OCI-LY1 (cell line): Measurements from ENCODE around the gene PODXL2.

Experiments used
- H2AFZ ChIP-seq: fragments of 200-600 bp; sonication (generic), shearing (Covaris generic); 2 replicates; pipeline ENCODE4 v1.6.0; 2014; ENCODE audit warnings: antibody characterized with exemption, mild to moderate bottlenecking, low read length
- H3F3A ChIP-seq: fragments of 200-600 bp; sonication (generic), shearing (Covaris generic); 2 replicates; pipeline ENCODE4 v1.6.0; 2014; ENCODE audit warnings: mild to moderate bottlenecking, antibody characterized with exemption, low read length, moderate library complexity; ENCODE audit not compliant: insufficient read depth
- H3K27ac ChIP-seq: fragments of 200-600 bp; sonication (generic); 2 replicates; pipeline ENCODE4 v1.5.1; 2014; ENCODE audit warnings: low read length, mixed run types, mild to moderate bottlenecking, low read depth; ENCODE audit not compliant: poor library complexity, severe bottlenecking
- H3K27me3 ChIP-seq: fragments of 200-600 bp; sonication (generic); 2 replicates; pipeline ENCODE4 v1.6.0; 2014; ENCODE audit warnings: antibody characterized with exemption, mild to moderate bottlenecking, low read length, moderate library complexity; ENCODE audit not compliant: insufficient read depth
- H3K36me3 ChIP-seq: fragments of 200-600 bp; sonication (generic); 2 replicates; pipeline ENCODE4 v1.6.1; 2014; ENCODE audit warnings: mild to moderate bottlenecking, antibody characterized with exemption, low read length, moderate library complexity, mixed read lengths; ENCODE audit not compliant: insufficient read depth
- H3K4me1 ChIP-seq: fragments of 200-600 bp; sonication (generic); 2 replicates; pipeline ENCODE4 v1.5.1; 2014; ENCODE audit warnings: mild to moderate bottlenecking, low read length, moderate library complexity; ENCODE audit not compliant: insufficient read depth, severe bottlenecking
- H3K4me2 ChIP-seq: fragments of 200-600 bp; sonication (generic), shearing (Covaris generic); 2 replicates; pipeline ENCODE4 v1.6.1; 2014; ENCODE audit warnings: low read length
- H3K4me3 ChIP-seq: fragments of 200-600 bp; sonication (generic); 2 replicates; pipeline ENCODE4 v1.5.1; 2014; ENCODE audit warnings: low read length, low read depth, mild to moderate bottlenecking, mixed read lengths; ENCODE audit not compliant: poor library complexity, severe bottlenecking
- H3K79me2 ChIP-seq: fragments of 200-600 bp; shearing (Covaris generic); 2 replicates; pipeline ENCODE4 v1.6.1; 2016; ENCODE audit warnings: mixed run types, low read length, mixed read lengths; ENCODE audit not compliant: insufficient read depth
- H3K9ac ChIP-seq: fragments of 200-600 bp; sonication (generic), shearing (Covaris generic); 2 replicates; pipeline ENCODE4 v1.6.1; 2014; ENCODE audit warnings: mild to moderate bottlenecking, low read length, mixed read lengths
- H3K9me2 ChIP-seq: fragments of 200-600 bp; sonication (generic), shearing (Covaris generic); 2 replicates; pipeline ENCODE4 v1.6.1; 2014; ENCODE audit warnings: low read depth, mild to moderate bottlenecking, low read length, mixed read lengths
- H3K9me3 ChIP-seq: fragments of 200-600 bp; shearing (Covaris generic); 2 replicates; pipeline ENCODE4 v1.6.1; 2014; ENCODE audit warnings: low read length, mixed read lengths
- H4K20me1 ChIP-seq: fragments of 200-600 bp; sonication (generic), shearing (Covaris generic); 2 replicates; pipeline ENCODE4 v1.6.0; 2016; ENCODE audit warnings: mild to moderate bottlenecking, low read length; ENCODE audit not compliant: insufficient read depth
- CTCF ChIP-seq: fragments of 200-600 bp; sonication (generic), shearing (Covaris generic); IDR thresholded peaks from 2 replicates; pipeline ENCODE4 v1.5.1; 2017; ENCODE audit warnings: mild to moderate bottlenecking, antibody characterized with exemption, low read length, moderate library complexity, mixed read lengths
- EZH2 ChIP-seq: fragments of 200-600 bp; sonication (generic), shearing (Covaris generic); IDR thresholded peaks from 2 replicates; pipeline ENCODE4 v1.8.0; 2017; ENCODE audit warnings: borderline replicate concordance, mixed run types, mild to moderate bottlenecking, antibody characterized with exemption, low read length, moderate library complexity, mixed read lengths

The PODXL2 gene

DNA sequence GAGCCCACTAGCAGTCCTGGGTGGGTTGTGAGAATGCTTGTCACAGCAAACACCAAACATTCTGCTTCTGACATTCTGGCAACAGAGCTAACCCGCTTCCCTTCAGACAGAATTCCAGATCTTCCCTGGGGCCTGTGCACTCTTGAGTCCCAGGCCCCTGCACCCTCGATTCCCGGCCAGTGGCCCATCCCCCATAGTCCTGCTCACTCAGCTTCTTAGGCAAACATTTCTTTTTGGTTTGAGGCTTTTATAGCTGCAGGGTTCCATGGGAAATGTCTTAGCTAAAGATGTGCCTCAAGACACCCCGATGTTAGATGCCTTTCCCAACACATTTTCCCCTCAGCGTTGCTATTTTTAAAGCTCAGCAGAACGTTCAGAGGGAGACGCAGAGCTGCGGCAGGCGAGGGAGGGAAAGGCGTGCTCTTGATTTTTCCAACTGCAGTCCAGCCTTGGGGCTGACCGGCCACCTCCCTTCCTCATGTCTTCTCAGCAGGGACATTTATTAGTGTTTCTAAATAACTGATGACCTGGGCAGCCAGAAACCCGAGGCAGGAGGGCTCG lies 78.9 kb downstream of the PODXL2 start:
- H3K36me3 ChIP-seq = no peaks in the 10 kb centered on the region
- no peaks in the 10 kb centered on the region for H4K20me1 ChIP-seq
- no peaks in the 10 kb centered on the region for H3K79me2 ChIP-seq
- H3K9me2 ChIP-seq = no peaks in the 10 kb centered on the region
- H2AFZ ChIP-seq = no peak overlapping the region
- no peak for TF ChIP-seq EZH2
- no peak for TF ChIP-seq CTCF
- H3F3A ChIP-seq = no peaks in the 10 kb centered on the region
- H3K4me1 ChIP-seq = no peaks in the 10 kb centered on the region
- H3K27ac ChIP-seq = no peak overlapping the region
- no peak overlapping the region for H3K4me2 ChIP-seq
- H3K4me3 ChIP-seq = no peak overlapping the region
- H3K27me3 ChIP-seq = no peaks in the 10 kb centered on the region
- H3K9me3 ChIP-seq = peaks cover 4% of the 10 kb centered on the region; the same call in 1 of the 2 replicates
- no peak overlapping the region for H3K9ac ChIP-seq

GRCh38 chr3:127708837-127709236 lies 79.9 kb downstream of the PODXL2 start:
- Histone ChIP-seq H3K27ac (no peak overlapping the region), H4K20me1 (no peaks in the 10 kb centered on the region), H3K79me2 (no peaks in the 10 kb centered on the region), H3F3A (no peaks in the 10 kb centered on the region), H3K27me3 (no peaks in the 10 kb centered on the region), H3K9me3 (no peaks in the 10 kb centered on the region), H3K4me3 (no peak overlapping the region), H3K4me2 (no peak overlapping the region), H3K9me2 (no peaks in the 10 kb centered on the region), H3K4me1 (no peaks in the 10 kb centered on the region), H3K9ac (no peak overlapping the region), H3K36me3 (no peaks in the 10 kb centered on the region), H2AFZ (no peak overlapping the region)
- TF ChIP-seq CTCF (no peak), EZH2 (no peak)

DNA sequence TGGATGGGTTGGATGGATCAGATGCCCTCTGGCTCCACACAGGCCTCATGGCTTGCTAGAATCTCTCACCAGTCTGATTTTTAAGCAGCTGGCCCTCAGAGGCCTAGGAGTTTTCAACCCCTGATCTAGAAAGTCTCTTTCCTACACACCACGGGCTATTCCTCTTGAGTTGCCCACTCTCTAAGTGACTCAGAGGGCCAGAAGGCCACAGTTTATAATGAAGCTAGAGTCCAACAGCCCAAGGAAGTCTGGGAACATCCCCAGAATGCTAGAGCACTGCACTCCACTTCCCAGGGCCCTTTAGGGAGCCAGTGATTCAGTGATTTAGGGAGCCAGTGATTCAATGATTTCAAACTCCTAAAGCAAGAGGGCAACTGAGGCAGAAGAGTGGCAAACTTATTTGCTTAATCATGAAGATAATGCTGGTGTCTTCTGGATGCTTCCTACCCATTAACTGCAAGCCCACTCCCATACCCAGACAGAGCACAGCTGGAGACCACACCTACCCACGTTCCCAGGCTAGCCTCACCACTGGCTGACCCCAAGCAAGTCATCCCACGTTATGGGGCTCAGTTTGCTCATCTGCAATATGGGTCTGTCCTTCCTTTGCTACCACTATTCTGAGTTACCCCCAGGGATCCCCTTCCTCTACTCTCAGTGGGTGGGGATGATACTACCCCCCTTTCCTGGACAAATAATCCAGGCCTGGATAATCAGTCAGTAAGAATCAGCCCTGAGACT lies 80.5 kb downstream of the PODXL2 start:
- TF ChIP-seq CTCF (no peak), EZH2 (no peak)
- H3K9me3 ChIP-seq = no peaks in the 10 kb centered on the region
- H4K20me1 ChIP-seq = no peaks in the 10 kb centered on the region
- H3K4me3 ChIP-seq = no peak overlapping the region
- H3K4me2 ChIP-seq = no peak overlapping the region
- no peaks in the 10 kb centered on the region for H3F3A ChIP-seq
- no peaks in the 10 kb centered on the region for H3K36me3 ChIP-seq
- no peaks in the 10 kb centered on the region for H3K79me2 ChIP-seq
- H3K9ac ChIP-seq = no peak overlapping the region
- H3K4me1 ChIP-seq = no peaks in the 10 kb centered on the region
- no peaks in the 10 kb centered on the region for H3K27me3 ChIP-seq
- no peak overlapping the region for H2AFZ ChIP-seq
- H3K27ac ChIP-seq = no peak overlapping the region
- no peaks in the 10 kb centered on the region for H3K9me2 ChIP-seq
